Measurements from ENCODE around the gene KDM7A.

- TF ChIP-seq SUZ12 (IDR thresholded peaks at IDR 0.05; ENCODE audit: extremely low read depth, insufficient read depth, insufficient read length), result no peak
- no peak for TF ChIP-seq YY1 (IDR thresholded peaks at IDR 0.05; ENCODE audit: insufficient read depth, insufficient read length)
- TF ChIP-seq ZNF274 (IDR thresholded peaks at IDR 0.05; ENCODE audit: low read depth, low read length), result no peak
Observed at GRCh38 chr7:140067052-140067451, 109.7 kb downstream of the KDM7A start.

Measured in NT2/D1 (cell line).